Measurements from ENCODE around the gene ASB9. TPM values are rescaled to one million over a fixed set of nuclear protein-coding genes. Genes with fewer than 3 reads are reported as not detected.
A peak's percentile ranks its signal among the peaks of the same experiment; 100 is the strongest.
"Not testable (repeated sequence)": the region's sequence is repeated elsewhere in the genome, so short reads cannot be mapped to it uniquely, and the experiment has no call there.

Gene ASB9
- total and polyA plus RNA-seq, 2 donors (not counting 1 experiment from before 2014, with no cell fraction given) = 1.2 TPM; not detected in 1

GRCh38 chrX:15314472-15314871, 44.6 kb upstream of the ASB9 start:
- no peaks in the 10 kb centered on the region for H3K36me3 ChIP-seq (ENCODE audit: control insufficient read depth, insufficient read depth, low read length)
- DNase-seq (ENCODE audit: low read depth in 2 of 2) = no peak
- TF ChIP-seq EZH2 (IDR thresholded peaks at IDR 0.05; ENCODE audit: low read length, missing control alignments) = no peak
- no peak for TF ChIP-seq CTCF (conservative IDR thresholded peaks at IDR 0.05 in 1 of 2, IDR thresholded peaks at IDR 0.05 in 1 of 2; ENCODE audit: low read depth in 1 of 2, low read length in 2 of 2)
- H3K9ac ChIP-seq (ENCODE audit: insufficient read depth, low read length) = no peak overlapping the region
- no peaks in the 10 kb centered on the region for H3K79me2 ChIP-seq (ENCODE audit: control insufficient read depth, insufficient read depth, low read length)
- H2AFZ ChIP-seq (ENCODE audit: low read length) = no peak overlapping the region
- no peak overlapping the region for H3K4me3 ChIP-seq (replicated peaks in 1 of 4; ENCODE audit: control extremely low read depth in 1 of 4, insufficient read depth in 1 of 4, low read depth in 3 of 4, low read length in 4 of 4)
- H3K27me3 ChIP-seq (ENCODE audit: control insufficient read depth, insufficient read depth, low read length) = no peaks in the 10 kb centered on the region
- H3K4me1 ChIP-seq (ENCODE audit: control insufficient read depth, extremely low read depth, insufficient read depth, low read length) = no peaks in the 10 kb centered on the region
- no peaks in the 10 kb centered on the region for H4K20me1 ChIP-seq (ENCODE audit: control insufficient read depth, extremely low read depth, insufficient read depth, low read length)
- H3K27ac ChIP-seq (ENCODE audit: insufficient read depth, low read length) = no peak overlapping the region
- H3K9me3 ChIP-seq (ENCODE audit: control insufficient read depth, insufficient read depth, low read depth, low read length) = no peaks in the 10 kb centered on the region
- H3K4me2 ChIP-seq (ENCODE audit: extremely low read depth, insufficient read depth, low read length) = no peak overlapping the region

- H3K79me2 ChIP-seq (ENCODE audit: control insufficient read depth, insufficient read depth, low read length) = no peaks in the 10 kb centered on the region
- H3K4me3 ChIP-seq (replicated peaks in 1 of 4; ENCODE audit: control extremely low read depth in 1 of 4, insufficient read depth in 1 of 4, low read depth in 3 of 4, low read length in 4 of 4) = no peak overlapping the region
- no peaks in the 10 kb centered on the region for H3K36me3 ChIP-seq (ENCODE audit: control insufficient read depth, insufficient read depth, low read length)
- H3K9me3 ChIP-seq (ENCODE audit: control insufficient read depth, insufficient read depth, low read depth, low read length) = no peaks in the 10 kb centered on the region
- H2AFZ ChIP-seq (ENCODE audit: low read length) = no peak overlapping the region
- H4K20me1 ChIP-seq (ENCODE audit: control insufficient read depth, extremely low read depth, insufficient read depth, low read length) = no peaks in the 10 kb centered on the region
- no peak for DNase-seq (ENCODE audit: low read depth in 2 of 2)
- no peak overlapping the region for H3K4me2 ChIP-seq (ENCODE audit: extremely low read depth, insufficient read depth, low read length)
- H3K9ac ChIP-seq (ENCODE audit: insufficient read depth, low read length) = no peak overlapping the region
- TF ChIP-seq CTCF (conservative IDR thresholded peaks at IDR 0.05 in 1 of 2, IDR thresholded peaks at IDR 0.05 in 1 of 2; ENCODE audit: low read depth in 1 of 2, low read length in 2 of 2) = no peak
- no peak for TF ChIP-seq EZH2 (IDR thresholded peaks at IDR 0.05; ENCODE audit: low read length, missing control alignments)
- no peaks in the 10 kb centered on the region for H3K4me1 ChIP-seq (ENCODE audit: control insufficient read depth, extremely low read depth, insufficient read depth, low read length)
- H3K27me3 ChIP-seq (ENCODE audit: control insufficient read depth, insufficient read depth, low read length) = no peaks in the 10 kb centered on the region
- H3K27ac ChIP-seq (ENCODE audit: insufficient read depth, low read length) = no peak overlapping the region
Measured at GRCh38 chrX:15311119-15311518, 41.2 kb upstream of the ASB9 start.

GRCh38 chrX:15310117-15310516, 40.2 kb upstream of the ASB9 start:
- H4K20me1 ChIP-seq (ENCODE audit: control insufficient read depth, extremely low read depth, insufficient read depth, low read length) = no peaks in the 10 kb centered on the region
- H3K4me1 ChIP-seq (ENCODE audit: control insufficient read depth, extremely low read depth, insufficient read depth, low read length) = no peaks in the 10 kb centered on the region
- no peak overlapping the region for H3K4me2 ChIP-seq (ENCODE audit: extremely low read depth, insufficient read depth, low read length)
- H3K9me3 ChIP-seq (ENCODE audit: control insufficient read depth, insufficient read depth, low read depth, low read length) = no peaks in the 10 kb centered on the region
- H3K79me2 ChIP-seq (ENCODE audit: control insufficient read depth, insufficient read depth, low read length) = no peaks in the 10 kb centered on the region
- H3K4me3 ChIP-seq (replicated peaks in 1 of 4; ENCODE audit: control extremely low read depth in 1 of 4, insufficient read depth in 1 of 4, low read depth in 3 of 4, low read length in 4 of 4) = no peak overlapping the region
- H2AFZ ChIP-seq (ENCODE audit: low read length) = no peak overlapping the region
- no peaks in the 10 kb centered on the region for H3K36me3 ChIP-seq (ENCODE audit: control insufficient read depth, insufficient read depth, low read length)
- DNase-seq (ENCODE audit: low read depth in 2 of 2) = peak; percentile 13 to 50
- H3K27ac ChIP-seq (ENCODE audit: insufficient read depth, low read length) = no peak overlapping the region
- TF ChIP-seq CTCF (conservative IDR thresholded peaks at IDR 0.05 in 1 of 2, IDR thresholded peaks at IDR 0.05 in 1 of 2; ENCODE audit: low read depth in 1 of 2, low read length in 2 of 2) (no peak), EZH2 (IDR thresholded peaks at IDR 0.05; ENCODE audit: low read length, missing control alignments) (no peak)
- H3K27me3 ChIP-seq (ENCODE audit: control insufficient read depth, insufficient read depth, low read length) = no peaks in the 10 kb centered on the region
- H3K9ac ChIP-seq (ENCODE audit: insufficient read depth, low read length) = no peak overlapping the region

- H3K4me2 ChIP-seq (ENCODE audit: extremely low read depth, insufficient read depth, low read length); H3K27me3 ChIP-seq (ENCODE audit: control insufficient read depth, insufficient read depth, low read length); H3K79me2 ChIP-seq (ENCODE audit: control insufficient read depth, insufficient read depth, low read length); H2AFZ ChIP-seq (ENCODE audit: low read length); H3K4me3 ChIP-seq (replicated peaks in 1 of 4; ENCODE audit: control extremely low read depth in 1 of 4, insufficient read depth in 1 of 4, low read depth in 3 of 4, low read length in 4 of 4); H3K27ac ChIP-seq (ENCODE audit: insufficient read depth, low read length); H3K9me3 ChIP-seq (ENCODE audit: control insufficient read depth, insufficient read depth, low read depth, low read length); DNase-seq (ENCODE audit: low read depth in 2 of 2); H4K20me1 ChIP-seq (ENCODE audit: control insufficient read depth, extremely low read depth, insufficient read depth, low read length); H3K36me3 ChIP-seq (ENCODE audit: control insufficient read depth, insufficient read depth, low read length); H3K9ac ChIP-seq (ENCODE audit: insufficient read depth, low read length); H3K4me1 ChIP-seq (ENCODE audit: control insufficient read depth, extremely low read depth, insufficient read depth, low read length): not testable (repeated sequence)
Measured at GRCh38 chrX:15305899-15306298, 36.0 kb upstream of the ASB9 start.

Measured in fibroblast of lung (primary cell).